Keratinocyte (primary cell): ENCODE measurements around the gene ANTKMT. TPM values are rescaled to one million over a fixed set of nuclear protein-coding genes. Genes with fewer than 3 reads are reported as not detected.

Experiments used
- DNase-seq: peaks from one replicate; pipeline ENCODE4 v3.0.0-alpha.2; 2011; ENCODE audit warnings: low read depth, missing footprints, low spot score
- FAIRE-seq: peaks from 2 replicates; lab custom pipeline; 2011; peaks lifted over from hg19 to GRCh38; lab: Jason Lieb, UNC
- H2AFZ ChIP-seq: 2 replicates; pipeline ENCODE4 v1.6.0; 2012; ENCODE audit warnings: low read length, control low read depth, inconsistent platforms; ENCODE audit not compliant: control insufficient read depth
- H3K27ac ChIP-seq: 2 replicates; pipeline ENCODE4 v1.5.1; 2011; ENCODE audit warnings: low read length; ENCODE audit not compliant: control insufficient read depth, insufficient read depth
- H3K27me3 ChIP-seq: 3 replicates; pipeline ENCODE4 v1.6.0; 2011; ENCODE audit warnings: low read length; ENCODE audit not compliant: control insufficient read depth, insufficient read depth; ENCODE audit errors: extremely low read depth
- H3K36me3 ChIP-seq, 2 experiments: 2 replicates in 1 of 2; 3 replicates in 1 of 2; pipeline ENCODE4 v1.5.1; 2011; ENCODE audit warnings: low read length in 2 of 2, mild to moderate bottlenecking in 1 of 2; ENCODE audit not compliant: control insufficient read depth in 2 of 2, insufficient read depth in 2 of 2; ENCODE audit errors: extremely low read depth in 1 of 2
- H3K4me1 ChIP-seq: 3 replicates; pipeline ENCODE4 v1.5.1; 2011; ENCODE audit warnings: low read length; ENCODE audit not compliant: control insufficient read depth, insufficient read depth; ENCODE audit errors: extremely low read depth
- H3K4me2 ChIP-seq: 3 replicates; pipeline ENCODE4 v1.6.0; 2011; ENCODE audit warnings: low read depth, low read length; ENCODE audit not compliant: control insufficient read depth, insufficient read depth; ENCODE audit errors: extremely low read depth
- H3K4me3 ChIP-seq, 3 experiments: fragments of 200-600 bp in 1 of 3; sonication (generic) in 1 of 3; 2 replicates in 2 of 3; 3 replicates in 1 of 3; pipeline ENCODE4 v1.5.1; 2011 to 2016; ENCODE audit warnings: low read length in 3 of 3, mild to moderate bottlenecking in 3 of 3, control low read depth in 2 of 3, inconsistent platforms in 1 of 3, low read depth in 1 of 3, mixed read lengths in 1 of 3, mixed run types in 1 of 3, moderate library complexity in 1 of 3; ENCODE audit not compliant: control insufficient read depth in 2 of 3, insufficient read depth in 2 of 3; ENCODE audit errors: extremely low read depth in 1 of 3
- H3K79me2 ChIP-seq: 2 replicates; pipeline ENCODE4 v1.6.0; 2012; ENCODE audit warnings: low read length; ENCODE audit not compliant: control insufficient read depth, insufficient read depth
- H3K9ac ChIP-seq: 3 replicates; pipeline ENCODE4 v1.6.0; 2011; ENCODE audit warnings: low read length; ENCODE audit not compliant: control insufficient read depth, insufficient read depth; ENCODE audit errors: extremely low read depth
- H3K9me1 ChIP-seq: 3 replicates; pipeline ENCODE4 v1.6.0; 2011; ENCODE audit warnings: low read length; ENCODE audit not compliant: control insufficient read depth, insufficient read depth; ENCODE audit errors: extremely low read depth
- H3K9me3 ChIP-seq: 2 replicates; pipeline ENCODE4 v1.5.1; 2012; ENCODE audit warnings: low read depth, low read length; ENCODE audit not compliant: control insufficient read depth
- H4K20me1 ChIP-seq: 3 replicates; pipeline ENCODE4 v1.6.0; 2011; ENCODE audit warnings: low read length; ENCODE audit not compliant: control insufficient read depth, insufficient read depth; ENCODE audit errors: extremely low read depth
- CTCF ChIP-seq, 3 experiments: IDR thresholded peaks in 1 of 3; conservative IDR thresholded peaks in 1 of 3; optimal IDR thresholded peaks in 1 of 3; 2 replicates in 2 of 3; 3 replicates in 1 of 3; pipeline versions ENCODE3 to v1.5.1; 2011; ENCODE audit warnings: low read length in 3 of 3, mild to moderate bottlenecking in 3 of 3, moderate library complexity in 2 of 3, control low read depth in 1 of 3, inconsistent platforms in 1 of 3; ENCODE audit not compliant: insufficient read depth in 2 of 3; ENCODE audit errors: extremely low read depth in 1 of 3
- EZH2 ChIP-seq: IDR thresholded peaks from one replicate; pipeline ENCODE4 v1.6.1; 2012; ENCODE audit warnings: inconsistent platforms, mild to moderate bottlenecking, low read length, moderate library complexity
- dilution Hi-C: fragments of 300-500 bp; cut with MboI; formaldehyde crosslinking; loops from one replicate; pipeline ENCODE4 v1.7.0; 2020; ENCODE audit warnings: low sequenced_read_pairs; ENCODE audit not compliant: extremely low pct_ligation_motif_present
- polyA plus RNA-seq, 5 experiments: library from polyadenylated mRNA; depleted of rRNA in 3 of 5; stranded (reverse) in 3 of 5; stranded (forward) in 1 of 5; unstranded in 1 of 5; fragments of >200 nt; gene quantifications; 1 replicate in 1 of 5; 2 replicates in 3 of 5; 3 replicates in 1 of 5; pipeline versions ENCODE4 v1.2.1 to v1.2.3, GENCODE V29; 2011 to 2012; ENCODE audit warnings: missing spikeins in 2 of 5, low read depth in 1 of 5, low replicate concordance in 1 of 5

Gene ANTKMT
- polyA plus RNA-seq, 1 donor (not counting 4 experiments of a cell fraction or from before 2014, with no cell fraction given), result 5.6 TPM

GRCh38 chr16:725463-726187 is 4.7 kb downstream of the ANTKMT start:
- H2AFZ ChIP-seq, result no peak overlapping the region
- DNase-seq, result no peak
- dilution Hi-C loops, result no loop called here
- FAIRE-seq, result no peak
- H3K4me2 ChIP-seq, result no peak overlapping the region
- no peaks in the 10 kb centered on the region for H3K79me2 ChIP-seq
- H3K9ac ChIP-seq, result no peak overlapping the region
- H3K27me3 ChIP-seq, result no peaks in the 10 kb centered on the region
- TF ChIP-seq EZH2 (peak; percentile 2), CTCF (optimal IDR thresholded peaks at IDR 0.05 in 1 of 3, IDR thresholded peaks at IDR 0.05 in 1 of 3, conservative IDR thresholded peaks at IDR 0.05 in 1 of 3; ENCODE audit: extremely low read depth in 1 of 3, insufficient read depth in 2 of 3, low read length in 3 of 3) (no peak)
- H3K4me3 ChIP-seq, result no peak overlapping the region
- no peaks in the 10 kb centered on the region for H3K9me3 ChIP-seq
- peaks cover 2% of the 10 kb centered on the region for H3K9me1 ChIP-seq
- H3K36me3 ChIP-seq, result peaks cover 0 to 6% of the 10 kb centered on the region in 2 experiments
- H4K20me1 ChIP-seq, result no peaks in the 10 kb centered on the region
- peaks cover 4% of the 10 kb centered on the region for H3K4me1 ChIP-seq
- no peak overlapping the region for H3K27ac ChIP-seq

GRCh38 chr16:726188-726437 is 5.2 kb downstream of the ANTKMT start:
- Histone ChIP-seq H4K20me1 (no peaks in the 10 kb centered on the region), H3K4me1 (peaks cover 4% of the 10 kb centered on the region), H3K27me3 (no peaks in the 10 kb centered on the region), H2AFZ (no peak overlapping the region), H3K4me3 (peak overlapping the region in 1 of 3 experiments; percentile 21), H3K9me1 (peaks cover 2% of the 10 kb centered on the region), H3K27ac (no peak overlapping the region), H3K79me2 (no peaks in the 10 kb centered on the region), H3K36me3 (peaks cover 0 to 6% of the 10 kb centered on the region in 2 experiments), H3K9ac (no peak overlapping the region), H3K4me2 (no peak overlapping the region), H3K9me3 (no peaks in the 10 kb centered on the region)
- dilution Hi-C loops, result no loop called here
- FAIRE-seq (no peak), DNase-seq (no peak)
- TF ChIP-seq EZH2 (no peak), CTCF (optimal IDR thresholded peaks at IDR 0.05 in 1 of 3, IDR thresholded peaks at IDR 0.05 in 1 of 3, conservative IDR thresholded peaks at IDR 0.05 in 1 of 3; ENCODE audit: extremely low read depth in 1 of 3, insufficient read depth in 2 of 3, low read length in 3 of 3) (no peak)
